ENCODE results near the gene GRN. TPM values are rescaled to one million over a fixed set of nuclear protein-coding genes. Genes with fewer than 3 reads are reported as not detected.

GRN gene
- total RNA-seq, 1 donor = 382 TPM

- Histone ChIP-seq H3K27me3 (ENCODE audit: insufficient read depth, low read length) (peaks cover 7% of the 10 kb centered on the region), H3K79me2 (ENCODE audit: insufficient read depth, low read length) (no peaks in the 10 kb centered on the region), H3K36me3 (ENCODE audit: insufficient read depth, low read length) (no peaks in the 10 kb centered on the region), H3K4me2 (ENCODE audit: insufficient read depth, low read length) (no peak overlapping the region), H2AFZ (ENCODE audit: low read length) (no peak overlapping the region), H3K9me3 (ENCODE audit: low read depth, low read length) (no peaks in the 10 kb centered on the region), H3K4me3 (ENCODE audit: insufficient read depth, low read length) (no peak overlapping the region), H3K27ac (ENCODE audit: low read depth, low read length) (no peak overlapping the region), H4K20me1 (ENCODE audit: insufficient read depth, low read length) (no peaks in the 10 kb centered on the region), H3K4me1 (ENCODE audit: insufficient read depth, low read length) (no peaks in the 10 kb centered on the region)
- TF ChIP-seq CTCF (IDR thresholded peaks at IDR 0.05; ENCODE audit: extremely low read depth, low read depth, low read length) = no peak
- DNase-seq (ENCODE audit: insufficient read length, low spot score, missing footprints) = no peak
Measured at GRCh38 chr17:44376779-44377178, 31.7 kb downstream of the GRN start.

- no peak overlapping the region for H3K4me3 ChIP-seq (ENCODE audit: insufficient read depth, low read length)
- no peaks in the 10 kb centered on the region for H3K4me1 ChIP-seq (ENCODE audit: insufficient read depth, low read length)
- no peak overlapping the region for H3K4me2 ChIP-seq (ENCODE audit: insufficient read depth, low read length)
- TF ChIP-seq CTCF (IDR thresholded peaks at IDR 0.05; ENCODE audit: extremely low read depth, low read depth, low read length) = no peak
- H3K27me3 ChIP-seq (ENCODE audit: insufficient read depth, low read length) = peaks cover 13% of the 10 kb centered on the region
- no peaks in the 10 kb centered on the region for H3K79me2 ChIP-seq (ENCODE audit: insufficient read depth, low read length)
- DNase-seq (ENCODE audit: insufficient read length, low spot score, missing footprints) = no peak
- no peaks in the 10 kb centered on the region for H3K9me3 ChIP-seq (ENCODE audit: low read depth, low read length)
- no peaks in the 10 kb centered on the region for H4K20me1 ChIP-seq (ENCODE audit: insufficient read depth, low read length)
- H2AFZ ChIP-seq (ENCODE audit: low read length) = no peak overlapping the region
- no peaks in the 10 kb centered on the region for H3K36me3 ChIP-seq (ENCODE audit: insufficient read depth, low read length)
- H3K27ac ChIP-seq (ENCODE audit: low read depth, low read length) = no peak overlapping the region
Measured at GRCh38 chr17:44378171-44378705, 33.1 kb downstream of the GRN start.

GRCh38 chr17:44379887-44380286 is 34.8 kb downstream of the GRN start:
- Histone ChIP-seq H3K79me2 (ENCODE audit: insufficient read depth, low read length) (no peaks in the 10 kb centered on the region), H3K27ac (ENCODE audit: low read depth, low read length) (no peak overlapping the region), H3K4me2 (ENCODE audit: insufficient read depth, low read length) (no peak overlapping the region), H3K36me3 (ENCODE audit: insufficient read depth, low read length) (no peaks in the 10 kb centered on the region), H3K4me1 (ENCODE audit: insufficient read depth, low read length) (no peaks in the 10 kb centered on the region), H3K4me3 (ENCODE audit: insufficient read depth, low read length) (no peak overlapping the region), H3K27me3 (ENCODE audit: insufficient read depth, low read length) (peaks cover 23% of the 10 kb centered on the region), H2AFZ (ENCODE audit: low read length) (no peak overlapping the region), H3K9me3 (ENCODE audit: low read depth, low read length) (no peaks in the 10 kb centered on the region), H4K20me1 (ENCODE audit: insufficient read depth, low read length) (no peaks in the 10 kb centered on the region)
- DNase-seq (ENCODE audit: insufficient read length, low spot score, missing footprints) = no peak
- TF ChIP-seq CTCF (IDR thresholded peaks at IDR 0.05; ENCODE audit: extremely low read depth, low read depth, low read length) = no peak

GRCh38 chr17:44380767-44381166 is 35.7 kb downstream of the GRN start:
- Histone ChIP-seq H3K36me3 (ENCODE audit: insufficient read depth, low read length) (no peaks in the 10 kb centered on the region), H3K9me3 (ENCODE audit: low read depth, low read length) (no peaks in the 10 kb centered on the region), H2AFZ (ENCODE audit: low read length) (no peak overlapping the region), H3K4me2 (ENCODE audit: insufficient read depth, low read length) (no peak overlapping the region), H3K27me3 (ENCODE audit: insufficient read depth, low read length) (peaks cover 30% of the 10 kb centered on the region), H3K4me3 (ENCODE audit: insufficient read depth, low read length) (no peak overlapping the region), H3K27ac (ENCODE audit: low read depth, low read length) (no peak overlapping the region), H3K79me2 (ENCODE audit: insufficient read depth, low read length) (no peaks in the 10 kb centered on the region), H4K20me1 (ENCODE audit: insufficient read depth, low read length) (no peaks in the 10 kb centered on the region), H3K4me1 (ENCODE audit: insufficient read depth, low read length) (peaks cover 4% of the 10 kb centered on the region)
- DNase-seq (ENCODE audit: insufficient read length, low spot score, missing footprints) = no peak
- no peak for TF ChIP-seq CTCF (IDR thresholded peaks at IDR 0.05; ENCODE audit: extremely low read depth, low read depth, low read length)
